GM21515 (cell line): ENCODE results near the gene SPHK2.
"Not testable (repeated sequence)": the region's sequence is repeated elsewhere in the genome, so short reads cannot be mapped to it uniquely, and the experiment has no call there.

Source experiments
- ATAC-seq: cut with Tn5 transposase; IDR thresholded peaks from one replicate; pipeline ENCODE4 v1.9.1; 2021; ENCODE audit not compliant: unreplicated experiment

SPHK2 gene

DNA sequence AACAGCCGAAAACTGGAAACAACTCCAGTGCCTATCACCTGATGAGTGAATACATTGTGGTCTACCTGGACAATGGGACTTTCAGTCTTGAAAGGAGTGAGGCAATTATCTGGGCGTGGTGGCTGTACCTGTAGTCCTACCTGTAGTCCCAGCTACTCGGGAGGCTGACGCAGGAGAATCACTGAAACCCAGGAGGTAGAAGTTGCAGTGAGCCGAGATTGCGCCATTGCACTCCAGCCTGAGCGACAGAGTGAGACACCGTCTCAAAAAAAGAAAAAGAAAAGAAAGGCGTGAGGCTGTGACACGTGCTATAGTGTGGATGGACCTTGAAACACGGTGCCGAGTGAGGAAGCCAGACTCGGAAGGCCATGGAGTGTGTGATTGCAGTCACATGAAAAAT, 57.6 kb downstream of the SPHK2 start:
- no peak for ATAC-seq

DNA sequence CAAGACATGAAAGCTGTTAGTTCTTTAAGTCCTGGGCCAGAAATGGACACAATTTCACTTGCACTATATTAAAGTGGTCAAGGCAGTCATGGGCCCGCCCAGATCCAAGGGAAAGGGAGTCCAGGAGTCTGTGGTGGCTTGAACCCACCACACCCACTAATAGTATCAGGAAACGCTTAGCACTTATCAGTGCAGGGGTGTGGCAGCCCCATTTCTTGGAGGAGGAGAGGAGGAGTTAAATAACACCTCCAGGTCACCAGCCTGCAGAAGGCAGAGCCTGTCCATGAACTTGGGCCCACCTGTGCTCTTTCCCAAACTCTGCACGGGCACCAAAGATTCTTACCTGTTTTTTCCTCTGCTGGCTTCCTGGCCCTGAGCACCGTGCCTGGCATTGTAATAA, 58.9 kb downstream of the SPHK2 start:
- ATAC-seq: no peak

DNA sequence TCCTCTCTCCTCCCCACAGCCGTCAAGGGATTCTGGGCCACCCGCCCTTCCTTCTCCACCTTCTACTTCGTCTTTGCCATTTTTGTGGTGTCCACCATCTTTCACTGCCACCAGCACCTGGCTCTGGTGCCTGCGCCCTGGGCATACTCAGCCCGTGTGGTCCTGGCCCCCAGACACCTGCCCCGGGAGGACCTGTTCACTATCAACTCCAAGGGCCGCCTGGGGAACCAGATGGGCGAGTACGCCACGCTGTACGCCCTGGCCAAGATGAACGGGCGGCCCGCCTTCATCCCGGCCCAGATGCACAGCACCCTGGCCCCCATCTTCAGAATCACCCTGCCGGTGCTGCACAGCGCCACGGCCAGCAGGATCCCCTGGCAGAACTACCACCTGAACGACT, 60.7 kb downstream of the SPHK2 start:
- ATAC-seq: not testable (repeated sequence)
